Heart left ventricle (tissue), 16 donors: ENCODE results near the gene ANXA4. TPM values are rescaled to one million over a fixed set of nuclear protein-coding genes. Genes with fewer than 3 reads are reported as not detected.
A peak's percentile ranks its signal among the peaks of the same experiment; 100 is the strongest.

Experiments
- ATAC-seq, 4 donors: fragments of 200-7000 bp; cut with Tn5 transposase; one replicate each; pipeline ENCODE4 v1.9.1; 2020 to 2022; ENCODE audit warnings: moderate library complexity in 4 of 4, mild to moderate bottlenecking in 3 of 4, moderate number of reproducible peaks in 1 of 4
- DNase-seq, 5 donors: peaks; one replicate each; pipeline ENCODE4 v3.0.0-alpha.2; 2020
- H3K27ac ChIP-seq, 12 donors: fragments of 200-600 bp; sonication (generic) in 4 of 12; one replicate each; pipeline versions ENCODE4 v1.5.0 to v1.8.0; 2016 to 2022; ENCODE audit warnings: mild to moderate bottlenecking in 2 of 12
- H3K27me3 ChIP-seq, 9 donors: fragments of 200-600 bp; sonication (generic) in 2 of 9; one replicate each; pipeline versions ENCODE4 v1.5.1 to v1.8.0; 2016 to 2022; ENCODE audit warnings: mild to moderate bottlenecking in 3 of 9
- H3K36me3 ChIP-seq, 9 donors: fragments of 200-600 bp; sonication (generic) in 2 of 9; one replicate each; pipeline versions ENCODE4 v1.5.0 to v1.8.0; 2018 to 2022; ENCODE audit warnings: mild to moderate bottlenecking in 2 of 9
- H3K4me1 ChIP-seq, 12 donors: fragments of 200-600 bp; sonication (generic) in 4 of 12; one replicate each; pipeline versions ENCODE4 v1.5.0 to v1.8.0; 2016 to 2022; ENCODE audit warnings: mild to moderate bottlenecking in 3 of 12
- H3K4me3 ChIP-seq, 12 donors: fragments of 200-600 bp; sonication (generic) in 4 of 12; one replicate each; pipeline versions ENCODE4 v1.5.0 to v1.8.0; 2017 to 2022; ENCODE audit warnings: mild to moderate bottlenecking in 9 of 12, moderate library complexity in 4 of 12
- H3K9me3 ChIP-seq, 12 donors: fragments of 200-600 bp; sonication (generic) in 4 of 12; one replicate each; pipeline versions ENCODE4 v1.5.0 to v1.8.0; 2016 to 2022; ENCODE audit warnings: mild to moderate bottlenecking in 1 of 12
- CTCF ChIP-seq, 12 donors: fragments of 200-600 bp; sonication (generic) in 4 of 12; IDR thresholded peaks; one replicate each; pipeline versions ENCODE4 v1.5.0 to v1.8.0; 2018 to 2022; ENCODE audit warnings: antibody characterized with exemption in 12 of 12, mild to moderate bottlenecking in 5 of 12
- POLR2A ChIP-seq, 2 donors: fragments of 450-650 bp; IDR thresholded peaks; one replicate each; pipeline ENCODE4 v1.6.1; 2017; ENCODE audit warnings: antibody characterized with exemption in 2 of 2, mild to moderate bottlenecking in 2 of 2, moderate library complexity in 2 of 2
- WGBS, 4 donors: extraction: QIAGEN DNeasy Blood & Tissue Kit in 2 of 4; methylation state at CpG; one replicate each; pipeline versions ENCODE4 v1.1.5 to v1.1.7; 2013 to 2018; 5-methylcytosine and 5-hydroxymethylcytosine counted together
- intact Hi-C, 10 donors: fragments of 100-400 bp; cut with DNase I; formaldehyde crosslinking; loops; one replicate each; pipeline versions ENCODE4 v1.11.1 to v1.14.2; 2022
- polyA plus RNA-seq, 2 donors: library from polyadenylated mRNA; stranded (reverse); fragments of 200-250 nt; gene quantifications; one replicate each; pipeline ENCODE4 v1.2.3, GENCODE V29; 2013
- total RNA-seq, 9 donors: library from RNA; depleted of rRNA in 2 of 9; stranded (reverse); fragments of >200 nt in 2 of 9; fragmentation: NEBNext Ultra II Directional in 3 of 9; extraction: Animal tissue kit (Norgen Biotek cat#: 25700) in 3 of 9; gene quantifications; one replicate each; pipeline versions ENCODE4 v1.1.0 to v1.2.4, GENCODE V29; 2016 to 2023
- donor health status: ischemic (EF 13 %, LVEDD 7.1; RV severe dilation, severe dysfunction).
- donor health status: healthy with polysubstance abuse.
- donor health status: DM: no; HTN: yes; CAD: no.
- donor health status: DM: no; HTN: no; CAD: no.
- donor health status: ischemic (EF 25% LVEDD 6.9; RV normal size, moderate dysfunction).
- donor health status: ischemic (EF 25% LVEDD 5.7; RV mildly dilated, moderate dysfunction).
- donor health status: healthy.
- donor health status: DM: yes; HTN: yes; CAD: no.
- donor health status: ischemic (EF 35%, LVEDD 5.7; RV mildly dilated, moderate dysfunction).
- donor health status: nonischemic (EF 11% LVEDD 7.7; RV severe dilation, severe dysfunction).
- donor health status: DM: yes; HTN: yes; CAD: no.
- donor health status: PGD.
- donor health status: ischemic (EF 29% LVEDD 5.4; RV normal size, mild dysfunction).
- donor health status: nonischemic (EF 23%, LVEDD 6.1; RV moderate dilation, normal function).

Gene ANXA4
- total and polyA plus RNA-seq, 11 donors: 7.3 to 73.5 (median 18.8) TPM

GRCh38 chr2:69797235-69797634 is 55.3 kb downstream of the ANXA4 start:
- no peak overlapping the region for H3K4me3 ChIP-seq
- H3K27ac ChIP-seq: no peak overlapping the region
- TF ChIP-seq POLR2A (IDR thresholded peaks at IDR 0.05) (no peak), CTCF (IDR thresholded peaks at IDR 0.05) (no peak)
- peaks cover 0 to 27% (median 19%) of the 10 kb centered on the region in 12 donors for H3K4me1 ChIP-seq
- H3K36me3 ChIP-seq: peaks cover 0 to 8% (median 0%) of the 10 kb centered on the region in 9 donors
- H3K9me3 ChIP-seq: no peaks in the 10 kb centered on the region
- 87 to 96% (median 92%) methylated on average over 4 of the region's 4 CpGs for WGBS, 4 donors
- H3K27me3 ChIP-seq: no peaks in the 10 kb centered on the region
- intact Hi-C loops: loop anchor here in 2 of 10 donors (10.0 kb wide), 1 partner anchor 52 kb away; the partner anchor contains the start of gene ANXA4 (in 2 of the 2)
- no peak for DNase-seq
- ATAC-seq: no peak

GRCh38 chr2:69797836-69798289 is 55.9 kb downstream of the ANXA4 start:
- peak overlapping the region in 7 of 12 donors; percentile 36 to 58 (median 44) for H3K4me3 ChIP-seq
- no peak for DNase-seq
- no peaks in the 10 kb centered on the region for H3K9me3 ChIP-seq
- intact Hi-C loops: loop anchor here in 2 of 10 donors (10.0 kb wide), 1 partner anchor 53 kb away; the partner anchor contains the start of gene ANXA4 (in 2 of the 2)
- no peak for ATAC-seq
- peaks cover 0 to 27% (median 19%) of the 10 kb centered on the region in 12 donors for H3K4me1 ChIP-seq
- peak overlapping the region in 9 of 12 donors; percentile 16 to 73 (median 51) for H3K27ac ChIP-seq
- 54 to 66% (median 59%) methylated on average over 3 of the region's 3 CpGs for WGBS, 4 donors
- H3K27me3 ChIP-seq: no peaks in the 10 kb centered on the region
- TF ChIP-seq POLR2A (IDR thresholded peaks at IDR 0.05) (no peak), CTCF (IDR thresholded peaks at IDR 0.05) (no peak)
- peaks cover 0 to 6% (median 0%) of the 10 kb centered on the region in 9 donors for H3K36me3 ChIP-seq

GRCh38 chr2:69798290-69798908 is 56.5 kb downstream of the ANXA4 start:
- intact Hi-C loops: loop anchor here in 2 of 10 donors (10.0 kb wide), 1 partner anchor 54 kb away; the partner anchor contains the start of gene ANXA4 (in 2 of the 2)
- H3K36me3 ChIP-seq: peaks cover 0 to 8% (median 0%) of the 10 kb centered on the region in 9 donors
- ATAC-seq (peak; percentile 35 to 79 (median 72)), DNase-seq (peak in 3 of 5 donors; percentile 21 to 31 (median 28))
- H3K9me3 ChIP-seq: no peaks in the 10 kb centered on the region
- peak overlapping the region in 11 of 12 donors; percentile 16 to 73 (median 51) for H3K27ac ChIP-seq
- WGBS, 4 donors: 28 to 43% (median 35%) methylated on average over 7 of the region's 7 CpGs
- TF ChIP-seq POLR2A (IDR thresholded peaks at IDR 0.05) (no peak), CTCF (IDR thresholded peaks at IDR 0.05) (no peak)
- H3K4me1 ChIP-seq: peaks cover 0 to 30% (median 19%) of the 10 kb centered on the region in 12 donors
- H3K4me3 ChIP-seq: peak overlapping the region in 10 of 12 donors; percentile 15 to 58 (median 40)
- no peaks in the 10 kb centered on the region for H3K27me3 ChIP-seq

- intact Hi-C loops: loop anchor here in 2 of 10 donors (10.0 kb wide), 1 partner anchor 54 kb away; the partner anchor contains the start of gene ANXA4 (in 2 of the 2)
- H3K36me3 ChIP-seq: peaks cover 0 to 5% (median 0%) of the 10 kb centered on the region in 9 donors
- DNase-seq: no peak
Measured at GRCh38 chr2:69798909-69799526, 57.1 kb downstream of the ANXA4 start.

More at GRCh38 chr2:69798909-69799526, 57.1 kb downstream of the ANXA4 start:
- Histone ChIP-seq H3K27me3 (no peaks in the 10 kb centered on the region), H3K27ac (peak overlapping the region in 11 of 12 donors; percentile 16 to 73 (median 51)), H3K9me3 (no peaks in the 10 kb centered on the region), H3K4me1 (peaks cover 0 to 30% (median 19%) of the 10 kb centered on the region in 12 donors), H3K4me3 (peak overlapping the region in 10 of 12 donors; percentile 15 to 58 (median 40))
- no peak for TF ChIP-seq POLR2A (IDR thresholded peaks at IDR 0.05)
- TF ChIP-seq CTCF (IDR thresholded peaks at IDR 0.05): no peak
- peak in 3 of 4 donors; percentile 5 to 50 (median 34) for ATAC-seq
- 18 to 33% (median 22%) methylated on average over 4 of the region's 4 CpGs for WGBS, 4 donors
